NCI-H2107 (cell line): ENCODE results near the gene GOLGA1.

Experiments
- DNase-seq: peaks from one replicate; lab custom pipeline; 2025; lab: John Stamatoyannopoulos, UW

Gene GOLGA1

GRCh38 chr9:124882231-124882630, 58.7 kb downstream of the GOLGA1 start:
- DNase-seq, result no peak

GRCh38 chr9:124881138-124881743, 59.6 kb downstream of the GOLGA1 start:
- DNase-seq, result no peak

- no peak for DNase-seq
Measured at GRCh38 chr9:124880501-124880900, 60.4 kb downstream of the GOLGA1 start.

- DNase-seq, result no peak
Measured at GRCh38 chr9:124879226-124879625, 61.7 kb downstream of the GOLGA1 start.

GRCh38 chr9:124878518-124878917, 62.4 kb downstream of the GOLGA1 start:
- DNase-seq, result no peak

- no peak for DNase-seq
Measured at GRCh38 chr9:124878021-124878420, 62.9 kb downstream of the GOLGA1 start.

- DNase-seq, result no peak
Measured at GRCh38 chr9:124877021-124877782, 63.7 kb downstream of the GOLGA1 start.

GRCh38 chr9:124875501-124875900, 65.4 kb downstream of the GOLGA1 start:
- DNase-seq, result no peak

- peak; percentile 45 for DNase-seq
Measured at GRCh38 chr9:124873664-124874063, 67.2 kb downstream of the GOLGA1 start.

- DNase-seq, result no peak
Measured at GRCh38 chr9:124871156-124871561, 69.7 kb downstream of the GOLGA1 start.

- no peak for DNase-seq
Measured at GRCh38 chr9:124870723-124871122, 70.2 kb downstream of the GOLGA1 start.

- no peak for DNase-seq
Measured at GRCh38 chr9:124869986-124870560, 70.8 kb downstream of the GOLGA1 start.

GRCh38 chr9:124869466-124869985, 71.4 kb downstream of the GOLGA1 start:
- DNase-seq, result no peak

GRCh38 chr9:124868511-124869465, 72.1 kb downstream of the GOLGA1 start:
- DNase-seq, result peak; percentile 70

GRCh38 chr9:124863371-124863871, 77.5 kb downstream of the GOLGA1 start:
- no peak for DNase-seq

- peak; percentile 83 for DNase-seq
Measured at GRCh38 chr9:124861342-124862229, 79.3 kb downstream of the GOLGA1 start, which contains the start of the genes ARPC5L and RPL35. TSS of gene ARPC5L (plus strand) at chr9:124862130. CDS start at chr9:124869291, 7,161 bp downstream. TSS of gene RPL35 (minus strand) at chr9:124861957. CDS start at chr9:124861912, 45 bp downstream.

GRCh38 chr9:124860582-124861341, 80.1 kb downstream of the GOLGA1 start:
- no peak for DNase-seq

GRCh38 chr9:124859803-124860581, 80.9 kb downstream of the GOLGA1 start:
- DNase-seq, result no peak
